ENCODE data around the gene REEP2.

Gene REEP2

GRCh38 chr5:138449501-138450239, 10.8 kb downstream of the REEP2 start:
- peak; percentile 85 for DNase-seq

GRCh38 chr5:138450971-138451370, 12.1 kb downstream of the REEP2 start:
- no peak for DNase-seq

- no peak for DNase-seq
Observed at GRCh38 chr5:138452720-138453119, 13.9 kb downstream of the REEP2 start.

GRCh38 chr5:138453590-138453989, 14.7 kb downstream of the REEP2 start:
- no peak for DNase-seq

DNA sequence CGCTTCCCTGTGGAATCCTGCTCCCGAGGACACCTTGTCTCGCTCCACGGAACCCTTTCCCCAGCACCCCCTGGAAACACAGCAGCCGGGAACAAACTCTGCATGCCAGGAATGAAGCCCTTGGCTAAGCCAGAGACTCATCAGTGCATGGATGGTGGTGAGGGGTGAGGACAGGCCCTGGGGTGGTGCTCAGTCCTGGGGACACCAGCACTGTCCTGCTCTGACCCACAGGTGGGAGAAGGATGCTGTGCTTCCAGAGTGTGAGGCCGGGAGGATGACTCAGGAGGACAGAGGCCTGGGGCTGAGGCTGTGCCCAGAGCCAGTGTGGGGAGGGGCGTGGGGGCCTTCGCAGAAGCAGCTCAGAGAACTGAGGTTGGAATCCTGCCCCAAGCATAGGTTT, 15.3 kb downstream of the REEP2 start:
- no peak for DNase-seq

GRCh38 chr5:138455232-138455930, 16.5 kb downstream of the REEP2 start:
- no peak for DNase-seq

DNA sequence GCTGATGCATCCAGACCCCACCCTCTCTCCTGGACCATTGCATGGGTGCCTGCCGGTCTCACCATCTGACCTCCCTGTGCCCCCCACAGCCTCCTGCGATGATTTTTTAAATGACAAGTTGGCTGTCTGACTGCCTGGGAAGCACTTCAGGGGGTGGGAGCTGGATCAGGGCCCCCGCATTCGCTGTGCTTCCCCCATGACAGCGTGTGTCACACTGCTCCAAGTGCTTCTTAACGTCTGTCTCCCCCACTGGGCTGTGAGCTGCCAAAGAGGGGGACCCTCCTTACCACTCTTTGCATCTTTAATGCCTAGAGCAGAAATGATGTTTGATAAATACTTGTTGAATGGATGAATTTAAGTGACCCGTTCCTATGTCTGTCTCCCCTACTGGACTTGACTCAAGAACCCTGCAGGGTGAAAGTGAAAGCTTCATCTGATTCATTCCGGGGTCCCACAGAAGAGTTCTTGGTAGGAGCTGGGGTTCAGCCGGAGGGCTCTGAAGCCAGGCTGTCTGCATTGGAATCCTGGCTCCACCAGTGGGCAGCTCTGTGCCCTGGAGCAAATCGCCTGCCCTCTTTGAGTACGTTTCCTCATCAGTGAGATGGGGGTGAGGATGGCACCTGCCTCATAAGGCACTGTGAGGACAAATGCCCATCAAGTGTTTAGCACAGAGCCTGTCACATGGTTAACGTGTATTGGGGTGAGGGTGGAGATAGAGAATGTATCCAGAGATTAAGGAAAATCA, 18.8 kb downstream of the REEP2 start:
- no peak for DNase-seq

GRCh38 chr5:138458384-138458783, 19.5 kb downstream of the REEP2 start:
- no peak for DNase-seq

DNA sequence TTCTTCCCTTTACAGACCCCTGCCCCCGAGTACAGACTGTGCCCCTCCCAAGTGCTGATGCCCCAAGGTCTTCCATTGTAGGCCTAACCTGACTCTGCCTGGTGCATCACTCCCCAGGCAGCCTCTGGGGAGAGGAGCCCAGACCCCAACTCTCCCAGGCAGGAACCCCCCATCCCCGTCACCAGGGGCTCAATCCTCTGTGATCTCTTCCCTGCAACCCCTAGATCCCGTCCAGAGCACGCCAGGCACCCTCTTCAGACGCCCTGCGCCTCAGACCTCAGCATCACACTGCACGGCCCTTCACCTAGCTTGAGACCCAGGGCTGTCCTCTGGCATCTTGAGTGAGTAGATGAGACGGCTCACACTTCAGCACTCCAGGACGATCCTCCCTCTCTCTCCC, 20.0 kb downstream of the REEP2 start:
- DNase-seq, result no peak

DNA sequence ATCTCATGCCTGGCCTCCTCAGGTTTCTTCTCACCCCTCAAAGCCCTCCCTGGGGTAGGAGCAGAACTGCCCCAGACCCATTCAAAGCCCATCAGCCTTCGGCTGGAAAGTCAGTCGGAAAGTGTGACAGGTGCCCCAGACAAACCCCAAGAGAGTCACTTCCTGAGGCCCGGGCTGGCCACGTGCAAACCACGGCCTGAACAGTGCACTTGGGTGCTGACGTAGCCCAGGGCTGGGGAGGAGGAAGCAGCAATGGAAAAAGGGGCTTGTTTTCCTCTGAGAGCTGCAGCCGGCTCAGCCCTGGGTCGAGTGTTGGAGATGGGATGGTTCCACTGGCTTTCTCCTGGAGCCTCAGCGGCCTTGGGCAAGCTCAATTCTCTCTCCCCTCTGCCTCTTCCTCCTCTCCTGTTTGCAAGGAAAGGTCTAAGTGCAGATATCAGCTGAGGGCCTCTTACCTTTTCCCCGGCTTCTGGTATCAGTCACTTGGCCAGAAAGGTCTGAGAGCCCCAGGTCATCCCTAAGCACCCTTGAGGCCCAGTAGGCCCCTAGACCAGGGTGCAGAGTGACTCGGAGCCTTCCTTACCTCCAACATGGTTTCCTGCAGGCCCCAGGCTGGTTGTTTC, 20.6 kb downstream of the REEP2 start:
- DNase-seq, result peak; percentile 88

GRCh38 chr5:138460032-138460693, 21.3 kb downstream of the REEP2 start:
- DNase-seq, result no peak

DNA sequence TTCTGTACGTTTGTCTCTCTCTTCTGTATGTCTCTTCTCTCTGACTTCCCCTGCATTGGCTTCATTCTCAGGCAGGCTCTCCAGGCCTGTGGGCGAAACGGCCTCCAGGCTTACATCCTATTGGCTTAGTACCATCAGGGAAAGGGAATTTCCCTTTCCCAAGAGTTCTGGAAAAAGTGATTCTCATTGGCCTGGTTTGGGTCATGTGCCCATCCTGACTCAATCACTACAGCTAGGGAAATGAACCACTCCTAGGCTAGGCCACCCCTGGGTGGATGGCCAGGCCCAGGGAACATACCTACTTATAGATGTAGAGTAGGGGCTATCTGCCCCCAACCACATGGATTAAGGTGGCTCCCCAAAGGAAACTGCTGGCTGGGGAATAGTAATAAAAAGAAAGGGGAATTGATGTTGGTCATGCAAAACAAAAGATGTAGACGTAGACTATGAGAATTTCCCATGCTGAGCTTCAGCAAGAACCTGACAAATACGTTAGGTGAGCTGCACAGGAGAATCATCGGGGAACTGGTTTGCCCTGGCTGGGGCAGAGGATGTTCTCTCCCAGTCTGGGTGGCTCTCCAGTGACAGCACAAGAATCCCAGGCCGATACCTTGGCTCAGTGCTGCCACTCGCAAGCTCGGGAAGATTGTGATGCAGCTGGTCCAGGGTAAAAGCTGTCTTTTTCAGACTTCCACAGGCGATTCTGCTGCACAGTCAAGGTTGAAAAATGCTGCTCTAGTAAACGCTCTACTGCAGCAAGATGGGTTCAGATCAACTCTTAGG, 22.7 kb downstream of the REEP2 start:
- DNase-seq, result no peak

DNA sequence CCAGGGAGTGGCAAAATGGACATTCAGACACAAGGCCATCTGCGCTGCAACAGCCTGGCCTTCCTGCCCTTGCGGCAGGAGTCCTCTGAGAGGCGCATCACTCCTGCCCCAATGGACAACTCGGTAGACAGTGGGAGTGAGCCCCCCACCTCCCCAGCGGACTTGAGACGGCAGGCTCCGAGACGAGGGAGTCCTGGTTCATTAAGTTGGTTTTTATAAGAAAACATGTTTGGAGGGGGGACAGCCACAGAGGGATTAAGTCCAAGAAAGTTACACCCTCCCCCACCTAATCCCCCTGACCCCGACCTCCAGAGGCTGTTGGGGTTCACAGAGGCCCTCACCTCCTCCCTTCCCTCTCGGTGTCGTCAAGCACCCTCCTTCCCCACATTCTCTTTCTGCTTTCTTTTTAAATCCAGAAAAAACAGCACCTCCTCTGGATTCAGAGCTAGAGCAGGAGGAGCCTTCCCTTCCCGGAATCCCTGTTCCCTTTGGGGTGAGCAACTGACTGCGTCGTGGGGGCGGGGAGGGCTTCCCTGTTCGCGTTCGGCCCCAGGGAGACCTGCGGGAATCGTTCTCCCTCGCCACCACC, 24.7 kb downstream of the REEP2 start:
- DNase-seq, result no peak

GRCh38 chr5:138464008-138464387, 25.1 kb downstream of the REEP2 start:
- peak; percentile 92 for DNase-seq

GRCh38 chr5:138464388-138465260, 25.8 kb downstream of the REEP2 start:
- peak; percentile 97 for DNase-seq

GRCh38 chr5:138465261-138466124, 26.6 kb downstream of the REEP2 start, which contains the start of gene EGR1:
Gene EGR1 (plus strand): TSS chr5:138465479. CDS start chr5:138465762, 283 bp downstream.
- peak; percentile 94 for DNase-seq

DNA sequence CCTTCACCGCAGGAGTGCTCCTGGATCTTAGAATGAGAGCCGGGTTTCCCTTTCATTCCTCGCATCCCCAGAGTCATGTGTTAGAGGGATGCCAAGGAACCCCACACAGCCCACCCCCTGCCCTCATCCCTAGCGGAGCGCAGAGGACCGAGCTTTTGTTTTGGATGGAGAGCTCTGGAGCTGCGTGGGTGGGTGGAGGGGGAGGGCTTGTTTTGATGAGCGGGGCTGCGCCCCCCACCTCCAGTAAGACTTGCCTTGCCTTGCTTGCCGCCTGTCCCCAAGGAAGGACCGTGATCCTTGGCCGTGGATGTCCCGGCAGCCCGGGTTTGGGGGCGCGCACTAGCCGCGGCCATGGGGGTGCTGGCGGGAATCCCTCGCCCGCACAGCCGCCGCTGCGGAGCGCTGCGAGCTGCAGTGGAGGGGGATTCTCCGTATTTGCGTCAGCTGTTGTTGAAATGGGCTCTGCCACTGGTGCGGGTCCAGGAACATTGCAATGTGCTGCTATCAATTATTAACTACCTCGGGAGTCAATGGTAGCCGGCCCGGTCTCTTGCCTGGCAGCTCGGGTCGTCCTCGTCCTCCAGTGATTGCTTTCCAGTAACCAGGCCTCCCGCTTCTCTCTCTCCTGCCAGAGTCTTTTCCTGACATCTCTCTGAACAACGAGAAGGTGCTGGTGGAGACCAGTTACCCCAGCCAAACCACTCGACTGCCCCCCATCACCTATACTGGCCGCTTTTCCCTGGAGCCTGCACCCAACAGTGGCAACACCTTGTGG, 27.5 kb downstream of the REEP2 start:
- peak; percentile 32 for DNase-seq

DNA sequence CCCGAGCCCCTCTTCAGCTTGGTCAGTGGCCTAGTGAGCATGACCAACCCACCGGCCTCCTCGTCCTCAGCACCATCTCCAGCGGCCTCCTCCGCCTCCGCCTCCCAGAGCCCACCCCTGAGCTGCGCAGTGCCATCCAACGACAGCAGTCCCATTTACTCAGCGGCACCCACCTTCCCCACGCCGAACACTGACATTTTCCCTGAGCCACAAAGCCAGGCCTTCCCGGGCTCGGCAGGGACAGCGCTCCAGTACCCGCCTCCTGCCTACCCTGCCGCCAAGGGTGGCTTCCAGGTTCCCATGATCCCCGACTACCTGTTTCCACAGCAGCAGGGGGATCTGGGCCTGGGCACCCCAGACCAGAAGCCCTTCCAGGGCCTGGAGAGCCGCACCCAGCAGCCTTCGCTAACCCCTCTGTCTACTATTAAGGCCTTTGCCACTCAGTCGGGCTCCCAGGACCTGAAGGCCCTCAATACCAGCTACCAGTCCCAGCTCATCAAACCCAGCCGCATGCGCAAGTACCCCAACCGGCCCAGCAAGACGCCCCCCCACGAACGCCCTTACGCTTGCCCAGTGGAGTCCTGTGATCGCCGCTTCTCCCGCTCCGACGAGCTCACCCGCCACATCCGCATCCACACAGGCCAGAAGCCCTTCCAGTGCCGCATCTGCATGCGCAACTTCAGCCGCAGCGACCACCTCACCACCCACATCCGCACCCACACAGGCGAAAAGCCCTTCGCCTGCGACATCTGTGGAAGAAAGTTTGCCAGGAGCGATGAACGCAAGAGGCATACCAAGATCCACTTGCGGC, 28.2 kb downstream of the REEP2 start:
- DNase-seq, result no peak

Measured in stimulated activated CD4-positive, alpha-beta T cell treated with anti-CD3 and anti-CD28 coated beads, Interleukin-4, amount 100 ng/mL, for 24 hours (primary cell).